CD4-positive, alpha-beta T cell treated with Interleukin-12 subunit alpha and Interleukin-12 subunit beta, for 1 hour (primary cell): Measurements from ENCODE around the gene CLDN1.

Experiments
- DNase-seq: peaks from one replicate; pipeline ENCODE4 v3.0.0-alpha.2; 2020

Gene CLDN1

GRCh38 chr3:190321789-190322603, at the start of gene CLDN1:
CLDN1 (minus strand) TSS chr3:190322446; CDS start chr3:190322206, 240 bp downstream.
- DNase-seq = peak; percentile 64

- no peak for DNase-seq
These were observed 48.9 kb upstream of the CLDN1 start for GRCh38 chr3:190371152-190371551.

GRCh38 chr3:190370369-190370768, 48.1 kb upstream of the CLDN1 start:
- DNase-seq = no peak

- DNase-seq = no peak
These were observed 47.5 kb upstream of the CLDN1 start for GRCh38 chr3:190369668-190370295.

- DNase-seq = no peak
These were observed 46.6 kb upstream of the CLDN1 start for GRCh38 chr3:190368881-190369280.

GRCh38 chr3:190366133-190366532, 43.9 kb upstream of the CLDN1 start:
- no peak for DNase-seq

- DNase-seq = no peak
These were observed 40.0 kb upstream of the CLDN1 start for GRCh38 chr3:190362258-190362657.

GRCh38 chr3:190361791-190362190, 39.5 kb upstream of the CLDN1 start:
- DNase-seq = no peak

- DNase-seq = no peak
These were observed 38.0 kb upstream of the CLDN1 start for GRCh38 chr3:190360228-190360627.

- DNase-seq = no peak
These were observed 37.6 kb upstream of the CLDN1 start for GRCh38 chr3:190359813-190360212.

- DNase-seq = no peak
These were observed 35.2 kb upstream of the CLDN1 start for GRCh38 chr3:190357468-190357867.

- no peak for DNase-seq
These were observed 34.0 kb upstream of the CLDN1 start for GRCh38 chr3:190356246-190356645.

- no peak for DNase-seq
These were observed 30.7 kb upstream of the CLDN1 start for GRCh38 chr3:190352861-190353457.

- no peak for DNase-seq
These were observed 24.3 kb upstream of the CLDN1 start for GRCh38 chr3:190346541-190346940.

GRCh38 chr3:190345878-190346277, 23.6 kb upstream of the CLDN1 start:
- DNase-seq = no peak

GRCh38 chr3:190345027-190345821, 23.0 kb upstream of the CLDN1 start:
- no peak for DNase-seq

- DNase-seq = no peak
These were observed 17.8 kb upstream of the CLDN1 start for GRCh38 chr3:190340071-190340470.

GRCh38 chr3:190339130-190339529, 16.9 kb upstream of the CLDN1 start:
- DNase-seq = no peak

GRCh38 chr3:190338717-190339116, 16.5 kb upstream of the CLDN1 start:
- no peak for DNase-seq

GRCh38 chr3:190337301-190337700, 15.1 kb upstream of the CLDN1 start:
- no peak for DNase-seq

GRCh38 chr3:190336516-190337189, 14.4 kb upstream of the CLDN1 start:
- DNase-seq = no peak

- DNase-seq = no peak
These were observed 11.7 kb upstream of the CLDN1 start for GRCh38 chr3:190333961-190334360.
